HG02884 (cell line): ENCODE measurements around the gene AVPI1.
"Not testable (repeated sequence)": the region's sequence is repeated elsewhere in the genome, so short reads cannot be mapped to it uniquely, and the experiment has no call there.

Experiments
- ATAC-seq: cut with Tn5 transposase; IDR thresholded peaks from one replicate; pipeline ENCODE4 v1.9.1; 2021; ENCODE audit warnings: mild to moderate bottlenecking, moderate library complexity; ENCODE audit not compliant: unreplicated experiment

AVPI1 gene

GRCh38 chr10:97684368-97684713, 2.7 kb downstream of the AVPI1 start:
- ATAC-seq, result not testable (repeated sequence)

- ATAC-seq, result no peak
Observed at GRCh38 chr10:97683556-97684367, 3.3 kb downstream of the AVPI1 start.

DNA sequence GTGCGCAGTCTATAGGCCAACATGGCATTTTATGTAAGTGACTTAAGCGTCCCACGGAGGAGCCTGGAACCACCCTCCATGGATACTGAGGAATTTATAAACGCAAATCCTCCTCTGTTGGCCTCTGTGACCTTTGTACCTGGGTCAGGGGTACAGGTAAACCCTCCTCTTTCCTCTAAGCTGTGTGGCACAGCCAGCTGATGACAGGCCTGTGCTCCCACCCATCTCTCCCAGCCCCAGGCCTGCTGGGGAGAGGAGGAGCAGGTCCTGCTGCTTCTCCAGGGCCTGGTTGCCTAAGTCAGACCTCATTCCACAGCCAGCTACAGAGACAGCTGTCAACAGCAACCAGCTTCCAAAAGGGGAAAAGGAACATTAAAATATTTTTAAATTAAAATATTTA, 5.0 kb downstream of the AVPI1 start:
- no peak for ATAC-seq

GRCh38 chr10:97679594-97679993, 7.4 kb downstream of the AVPI1 start:
- ATAC-seq, result no peak

- no peak for ATAC-seq
Observed at GRCh38 chr10:97676770-97677581, 10.1 kb downstream of the AVPI1 start.

DNA sequence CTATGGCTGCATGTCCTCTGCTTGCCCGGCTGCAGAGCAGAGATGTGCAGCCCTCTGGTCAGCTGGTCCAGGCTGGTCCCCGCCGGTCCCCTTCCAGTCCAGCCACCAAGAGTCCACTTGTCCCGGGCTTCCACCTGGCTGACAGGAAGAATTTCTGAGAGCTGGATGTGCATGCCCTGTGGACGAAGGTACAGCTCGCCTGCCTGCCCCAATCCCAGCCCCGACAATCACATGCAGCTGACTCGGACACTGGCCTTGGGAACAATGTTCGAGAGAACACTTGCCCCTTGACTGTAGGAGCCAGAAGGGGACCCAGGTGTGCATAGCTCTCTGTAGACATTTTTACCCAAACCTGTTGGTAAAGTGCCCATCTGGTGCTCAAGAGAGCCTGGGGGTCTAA, 11.8 kb downstream of the AVPI1 start:
- no peak for ATAC-seq

DNA sequence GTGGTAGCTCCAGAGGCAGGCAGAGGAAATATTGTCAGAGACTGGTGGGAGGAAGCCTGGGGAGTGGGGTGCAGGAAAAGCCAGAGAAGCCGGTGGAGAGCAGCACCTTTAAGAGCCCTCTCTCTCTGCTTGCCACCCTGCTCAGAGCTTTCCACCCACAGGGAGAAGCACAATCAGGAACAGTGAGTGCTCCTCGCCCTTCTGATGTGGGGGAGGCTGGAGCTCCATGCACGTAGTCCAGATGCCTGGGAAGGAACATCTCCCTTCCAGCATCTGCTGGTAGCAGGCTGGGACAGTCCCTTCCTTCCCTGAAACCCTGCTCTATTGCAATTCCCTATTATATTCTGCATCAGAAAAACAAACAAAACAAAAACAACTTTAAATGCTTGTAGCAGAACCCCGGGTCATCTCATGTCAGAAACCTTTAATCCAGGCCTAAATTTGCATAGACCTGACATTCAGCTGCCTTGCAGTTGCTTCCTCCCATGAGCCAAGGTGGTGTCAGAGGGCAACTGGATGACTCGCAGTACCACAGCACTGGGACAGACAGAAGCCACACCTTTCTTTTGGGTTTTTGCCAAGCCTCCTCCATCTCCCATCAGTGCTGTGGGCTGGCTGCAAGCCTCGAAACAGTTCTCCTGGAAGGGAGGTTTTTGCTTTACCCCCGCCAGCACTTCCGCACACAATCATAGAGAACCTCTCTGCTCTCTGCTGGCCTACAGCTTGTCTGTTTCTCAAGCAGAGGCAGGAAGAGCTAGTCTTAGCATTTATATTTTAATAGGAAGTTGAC, 13.1 kb downstream of the AVPI1 start:
- ATAC-seq, result no peak

DNA sequence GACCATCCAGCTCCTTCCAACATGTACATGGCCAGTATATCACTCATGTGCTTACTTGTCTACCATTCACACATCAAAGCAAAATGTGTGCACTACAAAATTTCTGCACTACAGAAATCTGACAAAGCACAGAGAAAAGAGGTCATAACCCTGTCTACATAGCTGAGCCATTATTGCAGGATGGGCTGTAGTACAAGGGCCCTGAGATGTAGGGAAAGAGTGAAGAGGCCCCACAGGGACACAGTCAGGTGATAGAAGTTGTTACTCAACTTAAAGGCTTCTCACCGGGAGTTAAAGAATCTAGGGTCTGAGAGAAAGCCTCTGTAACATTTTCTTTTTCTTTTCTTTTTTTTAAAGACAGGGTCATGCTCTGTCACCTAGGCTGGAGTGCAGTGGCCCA, 17.5 kb downstream of the AVPI1 start:
- ATAC-seq, result no peak

GRCh38 chr10:97667463-97667862, 19.6 kb downstream of the AVPI1 start:
- no peak for ATAC-seq

DNA sequence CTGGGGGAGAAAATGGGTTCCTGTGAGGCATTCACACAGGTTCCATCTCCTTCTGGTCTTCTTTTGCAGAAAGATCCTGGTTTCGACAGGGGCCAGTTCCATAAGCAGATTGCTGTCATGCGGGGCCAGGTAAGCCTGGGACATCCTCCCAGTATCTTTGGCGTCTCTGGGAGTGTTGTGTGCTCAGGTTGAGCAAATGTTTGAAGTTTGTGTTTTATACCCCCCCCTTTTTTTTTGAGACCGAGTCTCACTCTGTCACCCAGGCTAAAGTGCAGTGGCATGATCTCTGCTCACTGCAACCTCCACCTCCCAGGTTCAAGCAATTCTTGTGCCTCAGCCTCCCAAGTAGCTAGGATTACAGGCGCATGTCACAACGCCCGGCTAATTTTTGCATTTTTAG, 20.0 kb downstream of the AVPI1 start:
- no peak for ATAC-seq

- no peak for ATAC-seq
Observed at GRCh38 chr10:97664282-97664850, 22.7 kb downstream of the AVPI1 start.

- ATAC-seq, result no peak
Observed at GRCh38 chr10:97659589-97659988, 27.5 kb downstream of the AVPI1 start.

DNA sequence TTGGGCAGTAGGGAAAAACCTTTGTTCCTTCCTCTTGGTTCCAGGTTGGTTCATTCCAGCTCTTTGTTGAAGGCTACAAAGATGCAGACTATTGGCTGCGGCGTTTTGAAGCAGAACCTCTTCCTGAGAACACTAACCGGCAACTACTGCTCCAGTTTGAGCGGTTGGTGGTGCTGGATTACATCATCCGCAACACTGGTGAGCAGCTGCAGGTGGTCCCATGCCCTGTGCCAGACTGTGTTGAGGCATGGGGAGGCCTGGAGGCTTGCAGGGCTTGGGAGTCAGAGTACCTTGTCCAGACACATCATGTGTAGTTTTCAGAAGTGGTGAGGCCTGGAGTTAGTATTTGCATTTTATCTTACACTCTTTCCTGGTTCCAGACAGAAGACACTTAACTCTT, 30.3 kb downstream of the AVPI1 start:
- no peak for ATAC-seq

DNA sequence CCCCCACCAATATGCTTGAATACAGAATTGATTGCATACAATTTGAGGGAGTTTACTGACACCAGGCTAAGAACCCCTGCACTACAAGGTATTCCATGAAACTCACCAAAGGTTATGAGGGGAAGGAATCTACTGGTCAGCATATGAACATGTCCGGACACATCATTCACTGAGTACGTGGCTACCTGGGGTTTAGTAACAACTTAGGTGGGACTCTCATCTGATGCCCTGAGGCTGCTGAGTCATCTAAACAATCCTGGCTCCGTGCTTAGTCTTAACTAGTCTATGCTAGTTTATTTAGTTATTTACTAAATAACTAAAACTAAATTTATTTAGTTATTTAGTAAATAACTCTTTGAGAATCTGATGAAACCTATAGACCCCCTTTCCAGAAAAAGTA, 35.3 kb downstream of the AVPI1 start:
- no peak for ATAC-seq

DNA sequence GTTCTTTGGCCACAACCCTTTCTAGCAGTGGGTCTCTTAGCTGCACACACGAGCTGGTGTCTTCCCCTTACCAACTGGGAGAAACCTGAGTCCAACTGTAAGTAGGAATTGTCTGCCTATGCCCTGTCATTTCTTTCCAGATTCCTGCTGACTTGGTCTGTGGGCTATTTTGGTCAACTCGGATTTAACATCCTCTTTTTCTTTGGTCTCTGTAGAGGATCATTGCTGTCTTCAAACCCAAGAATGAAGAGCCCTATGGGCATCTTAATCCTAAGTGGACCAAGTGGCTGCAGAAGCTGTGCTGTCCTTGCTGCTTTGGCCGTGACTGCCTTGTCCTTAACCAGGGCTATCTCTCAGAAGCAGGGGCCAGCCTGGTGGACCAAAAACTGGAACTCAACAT, 36.3 kb downstream of the AVPI1 start:
- ATAC-seq, result no peak

GRCh38 chr10:97649405-97649750, 37.7 kb downstream of the AVPI1 start:
- ATAC-seq, result not testable (repeated sequence)

DNA sequence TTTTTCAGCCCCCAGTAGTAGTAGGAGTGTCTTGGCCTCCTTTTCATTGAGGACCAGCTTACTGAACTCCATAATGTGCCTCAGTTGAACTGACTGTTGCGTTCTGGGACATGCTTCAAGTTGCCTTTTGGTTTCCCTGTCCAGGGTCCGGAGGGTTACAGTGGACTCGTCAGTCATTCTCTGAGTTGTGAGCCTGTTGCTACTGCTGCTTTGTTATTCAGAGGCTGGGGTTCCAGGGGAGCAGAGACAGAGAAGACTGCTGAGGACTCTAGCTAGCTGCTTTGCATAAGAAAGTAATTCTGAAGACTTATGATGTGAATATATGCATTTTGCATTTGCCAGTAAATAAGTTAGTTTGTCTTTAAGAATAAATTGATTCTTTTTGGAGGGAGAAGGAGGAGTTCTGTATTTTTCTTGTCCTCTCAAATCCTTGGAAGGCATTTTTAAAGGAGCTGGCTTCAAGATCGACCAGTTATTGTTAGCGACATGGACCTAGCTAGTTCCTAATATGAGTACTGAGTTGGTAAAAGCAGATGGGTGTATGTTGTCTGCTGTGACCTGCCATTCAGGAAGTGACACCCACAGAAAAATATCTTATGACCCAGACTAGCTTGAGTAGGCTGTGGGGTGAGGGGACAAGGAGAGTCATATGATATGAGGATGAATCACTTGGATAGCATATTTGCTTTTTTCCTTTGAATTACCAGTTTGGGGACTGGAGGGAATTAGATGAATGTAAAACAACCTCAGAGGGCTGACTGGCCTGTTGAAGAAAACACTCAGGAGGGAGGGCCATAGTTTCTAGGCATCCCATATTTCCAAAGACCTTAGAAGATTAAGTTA, 38.3 kb downstream of the AVPI1 start:
- ATAC-seq, result peak; percentile 97

- ATAC-seq, result no peak
Observed at GRCh38 chr10:97647556-97647955, 39.5 kb downstream of the AVPI1 start.

- ATAC-seq, result no peak
Observed at GRCh38 chr10:97644936-97645335, 42.1 kb downstream of the AVPI1 start.

DNA sequence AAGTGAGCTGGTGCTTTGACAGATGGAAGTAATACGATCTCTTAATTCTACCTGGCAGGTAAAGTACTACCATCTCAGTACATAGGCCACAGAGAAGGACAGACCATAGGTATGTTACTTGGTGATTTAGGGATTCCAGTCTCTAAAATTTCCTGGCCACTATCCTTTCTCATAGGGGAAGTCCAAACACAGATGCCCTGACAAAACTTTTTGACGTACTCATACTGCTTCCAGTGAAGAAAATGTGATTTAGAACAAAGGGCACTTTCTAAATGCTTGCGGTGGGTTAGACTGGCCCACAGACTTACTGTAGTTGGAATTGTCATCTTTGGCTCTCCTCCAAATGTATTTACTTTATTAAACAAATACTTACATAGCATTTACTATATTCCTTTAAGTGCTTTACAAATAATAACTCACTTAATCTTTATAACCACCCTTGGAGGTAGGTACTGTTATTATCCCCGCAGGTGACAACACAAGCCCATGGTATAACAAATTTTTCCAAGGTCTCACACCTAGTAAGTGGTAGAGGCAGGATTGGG, 43.5 kb downstream of the AVPI1 start:
- no peak for ATAC-seq
